Gastrocnemius medialis (tissue), 4 donors: ENCODE measurements around the gene PLEKHH2. TPM values are rescaled to one million over a fixed set of nuclear protein-coding genes. Genes with fewer than 3 reads are reported as not detected.

ENCODE experiments used
- ATAC-seq, 2 donors: fragments of 150-250 bp; one replicate each; pipeline ENCODE4 v1.9.1; 2016
- DNase-seq, 2 donors: peaks; one replicate each; pipeline ENCODE4 v3.0.0-alpha.2; 2019
- H3K27ac ChIP-seq, 4 donors: fragments of 200-600 bp; sonication (generic); 1 replicate in 1 of 4; 2 replicates in 3 of 4; pipeline ENCODE4 v1.5.1; 2016 to 2018; ENCODE audit warnings: mild to moderate bottlenecking in 2 of 4, moderate library complexity in 1 of 4
- H3K27me3 ChIP-seq, 3 donors: fragments of 200-600 bp; sonication (generic) in 2 of 3; 1 replicate in 1 of 3; 2 replicates in 2 of 3; pipeline versions ENCODE4 v1.5.1 to v1.6.0; 2016 to 2019; ENCODE audit warnings: mild to moderate bottlenecking in 1 of 3, moderate library complexity in 1 of 3
- H3K36me3 ChIP-seq, 2 donors: fragments of 200-600 bp; sonication (generic) in 1 of 2; one replicate each; pipeline ENCODE4 v1.5.1; 2017 to 2018
- H3K4me1 ChIP-seq, 2 donors: fragments of 200-600 bp; sonication (generic) in 1 of 2; one replicate each; pipeline ENCODE4 v1.5.1; 2016 to 2017; ENCODE audit warnings: mild to moderate bottlenecking in 2 of 2
- H3K4me3 ChIP-seq, 4 donors: fragments of 200-600 bp; sonication (generic) in 3 of 4; 1 replicate in 1 of 4; 2 replicates in 3 of 4; pipeline ENCODE4 v1.5.1; 2016 to 2019; ENCODE audit warnings: mild to moderate bottlenecking in 2 of 4
- H3K9me3 ChIP-seq, 3 donors: fragments of 200-600 bp; sonication (generic) in 2 of 3; 1 replicate in 1 of 3; 2 replicates in 2 of 3; pipeline ENCODE4 v1.5.1; 2016 to 2019
- CTCF ChIP-seq, 5 experiments: fragments of 450-650 bp in 3 of 5; fragments of 200-600 bp in 2 of 5; sonication (generic) in 2 of 5; IDR thresholded peaks in 4 of 5; conservative IDR thresholded peaks in 1 of 5; 1 replicate in 4 of 5; 2 replicates in 1 of 5; pipeline ENCODE4 v1.5.1; 2016 to 2019; ENCODE audit warnings: antibody characterized with exemption in 5 of 5, mild to moderate bottlenecking in 3 of 5, moderate library complexity in 3 of 5
- POLR2A ChIP-seq, 2 donors: fragments of 450-650 bp; IDR thresholded peaks; one replicate each; pipeline ENCODE4 v1.6.1; 2017; ENCODE audit warnings: antibody characterized with exemption in 2 of 2, mild to moderate bottlenecking in 2 of 2, moderate library complexity in 2 of 2
- in situ Hi-C, 4 donors: fragments of 200-750 bp; cut with MboI; loops; one replicate each; pipeline versions ENCODE4 v1.15.0 to v1.8.0; 2017; ENCODE audit warnings: low sequenced_read_pairs in 4 of 4
- intact Hi-C: fragments of 100-400 bp; cut with DNase I; formaldehyde crosslinking; loops from one replicate; pipeline ENCODE4 v1.15.1; 2023; ENCODE audit warnings: low total_unique reads
- total RNA-seq, 4 donors: library from RNA; depleted of rRNA; stranded (reverse); fragments of >200 nt; gene quantifications; one replicate each; pipeline versions ENCODE4 v1.1.0 to v1.2.3, GENCODE V29; 2016

The PLEKHH2 gene
- total RNA-seq = 1 to 10 TPM; 1.4 to 4.9 (median 3.4) TPM

- Histone ChIP-seq H3K27ac (peak within 1 kb of the TSS; percentile 41 to 55 (median 51)), H3K27me3 (peaks cover 16 to 33% (median 22%) of the 10 kb centered on the region in 3 donors), H3K36me3 (no peaks in the 10 kb centered on the region), H3K9me3 (no peaks in the 10 kb centered on the region), H3K4me3 (peak within 1 kb of the TSS; percentile 63 to 73 (median 68)), H3K4me1 (peaks cover 3 to 12% of the 10 kb centered on the region in 2 donors)
- intact Hi-C loops (no loop called here), in situ Hi-C loops (no loop called here)
- TF ChIP-seq POLR2A (IDR thresholded peaks at IDR 0.05) = peak; percentile 27 to 62
- TF ChIP-seq CTCF (IDR thresholded peaks at IDR 0.05 in 4 of 5, conservative IDR thresholded peaks at IDR 0.05 in 1 of 5) = no peak
- peak; percentile 70 to 79 for DNase-seq
- peak; percentile 80 to 86 for ATAC-seq
Observed at GRCh38 chr2:43637030-43637803, at the start of gene PLEKHH2. PLEKHH2 (plus strand) TSS chr2:43637260; CDS start chr2:43644674, 7,414 bp downstream.

- ATAC-seq (no peak), DNase-seq (no peak)
- no peak overlapping the region for H3K27ac ChIP-seq
- H3K4me3 ChIP-seq = no peak overlapping the region
- TF ChIP-seq POLR2A (IDR thresholded peaks at IDR 0.05) (no peak), CTCF (IDR thresholded peaks at IDR 0.05 in 4 of 5, conservative IDR thresholded peaks at IDR 0.05 in 1 of 5) (no peak)
- intact Hi-C loops (loop anchor here (10.0 kb wide), 1 partner anchor 182 kb away; the partner anchor contains the start of gene DYNC2LI1), in situ Hi-C loops (no loop called here)
- peaks cover 3 to 23% of the 10 kb centered on the region in 2 donors for H3K36me3 ChIP-seq
- H3K27me3 ChIP-seq = no peaks in the 10 kb centered on the region
- peaks cover 7 to 13% of the 10 kb centered on the region in 2 donors for H3K4me1 ChIP-seq
- H3K9me3 ChIP-seq = no peaks in the 10 kb centered on the region
Observed at GRCh38 chr2:43592443-43592842, 44.6 kb upstream of the PLEKHH2 start.

GRCh38 chr2:43593254-43593653 is 43.8 kb upstream of the PLEKHH2 start:
- DNase-seq = no peak
- in situ Hi-C loops = no loop called here
- TF ChIP-seq CTCF (IDR thresholded peaks at IDR 0.05 in 4 of 5, conservative IDR thresholded peaks at IDR 0.05 in 1 of 5) = no peak
- TF ChIP-seq POLR2A (IDR thresholded peaks at IDR 0.05) = no peak
- no peak for ATAC-seq
- H3K4me3 ChIP-seq = no peak overlapping the region
- H3K27ac ChIP-seq = no peak overlapping the region
- H3K27me3 ChIP-seq = no peaks in the 10 kb centered on the region
- H3K9me3 ChIP-seq = no peaks in the 10 kb centered on the region
- H3K36me3 ChIP-seq = peaks cover 3 to 18% of the 10 kb centered on the region in 2 donors
- intact Hi-C loops = loop anchor here (10.0 kb wide), 1 partner anchor 182 kb away; the partner anchor contains the start of gene DYNC2LI1
- peaks cover 7 to 13% of the 10 kb centered on the region in 2 donors for H3K4me1 ChIP-seq

- no peak overlapping the region for H3K27ac ChIP-seq
- intact Hi-C loops = loop anchor here (10.0 kb wide), 1 partner anchor 180 kb away; the partner anchor contains the start of gene DYNC2LI1
- no peak for ATAC-seq
- in situ Hi-C loops = no loop called here
- H3K9me3 ChIP-seq = no peaks in the 10 kb centered on the region
- H3K4me1 ChIP-seq = peaks cover 7 to 13% of the 10 kb centered on the region in 2 donors
- H3K27me3 ChIP-seq = no peaks in the 10 kb centered on the region
- peak overlapping the region; percentile 62 to 86 (median 81) for H3K4me3 ChIP-seq
- H3K36me3 ChIP-seq = peaks cover 3 to 6% of the 10 kb centered on the region in 2 donors
- no peak for DNase-seq
- TF ChIP-seq CTCF (IDR thresholded peaks at IDR 0.05 in 4 of 5, conservative IDR thresholded peaks at IDR 0.05 in 1 of 5) (no peak), POLR2A (IDR thresholded peaks at IDR 0.05) (no peak)
Observed at GRCh38 chr2:43594875-43595274, 42.2 kb upstream of the PLEKHH2 start.
